Kidney epithelial cell (primary cell): Measurements from ENCODE around the gene ZNF524. TPM values are rescaled to one million over a fixed set of nuclear protein-coding genes. Genes with fewer than 3 reads are reported as not detected.

ENCODE experiments used
- DNase-seq: peaks from one replicate; pipeline ENCODE4 v3.0.0-alpha.2; 2010; ENCODE audit warnings: low read depth
- H3K27me3 ChIP-seq: 2 replicates; pipeline ENCODE4 v1.6.0; 2011; ENCODE audit warnings: low read length; ENCODE audit not compliant: control insufficient read depth, insufficient read depth
- H3K36me3 ChIP-seq: 2 replicates; pipeline ENCODE4 v1.5.1; 2011; ENCODE audit warnings: low read length; ENCODE audit not compliant: control insufficient read depth, insufficient read depth
- H3K4me3 ChIP-seq: 2 replicates; pipeline ENCODE4 v1.5.1; 2011; ENCODE audit warnings: low read depth, mild to moderate bottlenecking, control low read depth, low read length
- total RNA-seq: library from RNA; depleted of rRNA; stranded (reverse); fragments of >200 nt; gene quantifications from 2 replicates; pipeline ENCODE4 v1.2.3, GENCODE V29; 2015
- TF ChIP-seq, protein P1 (sequence below): IDR thresholded peaks from 2 replicates; pipeline ENCODE4 v1.5.1; 2011; ENCODE audit warnings: mild to moderate bottlenecking, moderate library complexity, low read length, control low read depth, inconsistent platforms; ENCODE audit not compliant: insufficient read depth, poor library complexity, severe bottlenecking

The ZNF524 gene
- total RNA-seq, 1 donor from 2014 or later, result 32.7 TPM

DNA sequence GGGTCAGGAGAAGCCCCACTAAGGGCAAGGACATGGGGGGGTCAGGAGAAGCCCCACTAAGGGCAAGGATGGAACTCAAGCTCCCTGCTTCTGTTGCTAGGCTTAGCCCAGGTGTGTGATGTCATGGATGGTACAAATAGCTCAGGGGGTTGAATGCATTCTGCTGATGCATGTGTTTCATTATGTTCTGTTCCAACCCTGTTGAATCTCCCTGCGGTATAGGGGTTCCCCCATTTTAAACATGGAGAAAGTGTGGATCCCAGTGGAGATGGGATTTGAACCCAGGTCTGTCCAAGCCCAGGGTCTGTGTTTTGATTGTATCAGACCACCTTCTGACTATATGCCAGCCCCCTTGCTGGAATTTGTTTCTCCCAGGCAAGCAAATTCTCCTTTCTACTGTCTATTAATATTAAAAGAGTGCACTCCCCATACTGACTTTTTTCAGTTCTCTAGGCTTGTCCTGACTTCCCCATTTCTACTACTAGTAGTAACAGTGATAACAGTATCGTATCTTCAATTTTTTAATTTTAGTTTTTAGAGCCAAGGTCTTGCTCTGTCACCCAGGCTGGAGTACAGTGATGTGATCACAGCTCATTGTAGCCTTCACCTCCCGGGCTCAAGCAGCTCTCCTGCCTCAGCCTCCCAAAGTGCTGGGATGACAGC, 12.0 kb downstream of the ZNF524 start:
- peaks cover 2% of the 10 kb centered on the region for H3K36me3 ChIP-seq
- H3K27me3 ChIP-seq, result no peaks in the 10 kb centered on the region
- no peak for DNase-seq
- H3K4me3 ChIP-seq, result no peak overlapping the region
- TF ChIP-seq, protein P1, sequence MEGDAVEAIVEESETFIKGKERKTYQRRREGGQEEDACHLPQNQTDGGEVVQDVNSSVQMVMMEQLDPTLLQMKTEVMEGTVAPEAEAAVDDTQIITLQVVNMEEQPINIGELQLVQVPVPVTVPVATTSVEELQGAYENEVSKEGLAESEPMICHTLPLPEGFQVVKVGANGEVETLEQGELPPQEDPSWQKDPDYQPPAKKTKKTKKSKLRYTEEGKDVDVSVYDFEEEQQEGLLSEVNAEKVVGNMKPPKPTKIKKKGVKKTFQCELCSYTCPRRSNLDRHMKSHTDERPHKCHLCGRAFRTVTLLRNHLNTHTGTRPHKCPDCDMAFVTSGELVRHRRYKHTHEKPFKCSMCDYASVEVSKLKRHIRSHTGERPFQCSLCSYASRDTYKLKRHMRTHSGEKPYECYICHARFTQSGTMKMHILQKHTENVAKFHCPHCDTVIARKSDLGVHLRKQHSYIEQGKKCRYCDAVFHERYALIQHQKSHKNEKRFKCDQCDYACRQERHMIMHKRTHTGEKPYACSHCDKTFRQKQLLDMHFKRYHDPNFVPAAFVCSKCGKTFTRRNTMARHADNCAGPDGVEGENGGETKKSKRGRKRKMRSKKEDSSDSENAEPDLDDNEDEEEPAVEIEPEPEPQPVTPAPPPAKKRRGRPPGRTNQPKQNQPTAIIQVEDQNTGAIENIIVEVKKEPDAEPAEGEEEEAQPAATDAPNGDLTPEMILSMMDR, result no peak

DNA sequence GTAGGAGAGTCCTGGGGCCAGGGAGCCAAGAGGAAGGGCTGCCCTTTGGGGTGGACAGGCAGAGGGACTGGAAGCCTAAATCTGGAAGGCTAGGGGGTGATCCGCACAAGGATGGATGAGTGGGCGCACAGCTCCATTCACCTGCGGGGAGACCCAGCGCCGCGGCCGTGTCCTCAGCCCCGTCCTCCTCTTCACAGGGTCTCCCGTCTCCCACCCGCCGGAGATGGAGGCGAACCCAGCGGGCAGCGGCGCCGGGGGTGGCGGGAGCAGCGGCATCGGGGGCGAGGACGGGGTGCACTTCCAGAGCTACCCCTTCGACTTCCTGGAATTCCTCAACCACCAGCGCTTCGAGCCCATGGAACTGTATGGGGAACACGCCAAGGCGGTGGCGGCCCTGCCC, 13.3 kb downstream of the ZNF524 start:
- Histone ChIP-seq H3K27me3 (no peaks in the 10 kb centered on the region), H3K36me3 (peaks cover 3% of the 10 kb centered on the region), H3K4me3 (no peak overlapping the region)
- TF ChIP-seq, protein P1, result no peak
- no peak for DNase-seq

DNA sequence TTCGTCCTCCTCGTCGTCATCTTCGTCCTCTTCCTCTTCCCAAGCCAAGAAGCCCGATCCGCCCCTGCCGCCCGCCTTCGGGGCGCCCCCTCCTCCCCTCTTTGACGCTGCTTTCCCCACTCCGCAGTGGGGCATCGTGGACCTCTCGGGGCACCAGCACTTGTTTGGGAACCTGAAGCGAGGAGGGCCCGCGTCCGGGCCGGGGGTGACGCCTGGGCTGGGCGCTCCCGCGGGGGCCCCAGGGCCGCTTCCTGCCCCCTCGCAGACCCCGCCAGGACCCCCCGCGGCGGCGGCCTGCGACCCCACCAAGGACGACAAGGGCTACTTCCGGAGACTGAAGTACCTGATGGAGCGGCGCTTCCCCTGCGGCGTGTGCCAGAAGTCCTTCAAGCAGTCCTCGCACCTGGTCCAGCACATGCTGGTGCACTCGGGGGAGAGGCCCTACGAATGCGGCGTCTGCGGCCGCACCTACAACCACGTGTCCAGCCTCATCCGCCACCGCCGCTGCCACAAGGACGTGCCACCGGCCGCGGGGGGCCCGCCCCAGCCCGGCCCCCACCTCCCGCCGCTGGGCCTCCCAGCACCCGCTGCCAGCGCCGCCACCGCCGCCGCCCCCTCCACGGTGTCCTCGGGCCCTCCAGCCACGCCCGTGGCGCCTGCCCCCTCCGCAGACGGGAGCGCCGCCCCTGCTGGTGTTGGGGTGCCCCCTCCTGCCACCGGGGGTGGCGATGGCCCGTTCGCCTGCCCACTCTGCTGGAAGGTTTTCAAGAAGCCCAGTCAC, 14.0 kb downstream of the ZNF524 start:
- no peak for DNase-seq
- peaks cover 3% of the 10 kb centered on the region for H3K36me3 ChIP-seq
- no peak overlapping the region for H3K4me3 ChIP-seq
- TF ChIP-seq, protein P1, result no peak
- H3K27me3 ChIP-seq, result no peaks in the 10 kb centered on the region

DNA sequence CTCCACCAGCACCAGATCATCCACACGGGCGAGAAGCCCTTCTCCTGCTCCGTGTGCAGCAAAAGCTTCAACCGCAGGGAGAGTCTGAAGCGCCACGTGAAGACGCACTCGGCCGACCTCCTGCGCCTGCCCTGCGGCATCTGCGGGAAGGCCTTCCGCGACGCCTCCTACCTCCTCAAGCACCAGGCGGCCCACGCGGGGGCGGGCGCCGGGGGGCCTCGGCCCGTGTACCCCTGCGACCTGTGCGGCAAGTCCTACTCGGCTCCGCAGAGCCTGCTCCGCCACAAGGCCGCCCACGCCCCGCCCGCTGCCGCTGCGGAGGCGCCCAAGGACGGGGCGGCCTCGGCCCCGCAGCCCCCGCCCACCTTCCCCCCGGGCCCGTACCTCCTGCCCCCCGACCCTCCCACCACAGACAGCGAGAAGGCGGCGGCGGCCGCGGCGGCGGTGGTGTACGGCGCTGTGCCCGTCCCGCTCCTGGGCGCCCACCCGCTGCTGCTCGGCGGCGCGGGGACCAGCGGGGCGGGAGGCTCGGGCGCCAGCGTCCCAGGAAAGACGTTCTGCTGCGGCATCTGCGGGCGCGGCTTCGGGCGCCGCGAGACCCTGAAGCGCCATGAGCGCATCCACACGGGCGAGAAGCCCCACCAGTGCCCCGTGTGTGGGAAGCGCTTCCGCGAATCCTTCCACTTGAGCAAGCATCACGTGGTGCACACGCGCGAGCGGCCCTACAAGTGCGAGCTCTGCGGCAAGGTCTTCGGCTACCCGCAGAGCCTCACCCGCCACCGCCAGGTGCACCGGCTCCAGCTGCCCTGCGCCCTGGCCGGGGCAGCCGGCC, 14.8 kb downstream of the ZNF524 start:
- TF ChIP-seq, protein P1, result no peak
- DNase-seq, result no peak
- H3K27me3 ChIP-seq, result no peaks in the 10 kb centered on the region
- peaks cover 3% of the 10 kb centered on the region for H3K36me3 ChIP-seq
- H3K4me3 ChIP-seq, result no peak overlapping the region

DNA sequence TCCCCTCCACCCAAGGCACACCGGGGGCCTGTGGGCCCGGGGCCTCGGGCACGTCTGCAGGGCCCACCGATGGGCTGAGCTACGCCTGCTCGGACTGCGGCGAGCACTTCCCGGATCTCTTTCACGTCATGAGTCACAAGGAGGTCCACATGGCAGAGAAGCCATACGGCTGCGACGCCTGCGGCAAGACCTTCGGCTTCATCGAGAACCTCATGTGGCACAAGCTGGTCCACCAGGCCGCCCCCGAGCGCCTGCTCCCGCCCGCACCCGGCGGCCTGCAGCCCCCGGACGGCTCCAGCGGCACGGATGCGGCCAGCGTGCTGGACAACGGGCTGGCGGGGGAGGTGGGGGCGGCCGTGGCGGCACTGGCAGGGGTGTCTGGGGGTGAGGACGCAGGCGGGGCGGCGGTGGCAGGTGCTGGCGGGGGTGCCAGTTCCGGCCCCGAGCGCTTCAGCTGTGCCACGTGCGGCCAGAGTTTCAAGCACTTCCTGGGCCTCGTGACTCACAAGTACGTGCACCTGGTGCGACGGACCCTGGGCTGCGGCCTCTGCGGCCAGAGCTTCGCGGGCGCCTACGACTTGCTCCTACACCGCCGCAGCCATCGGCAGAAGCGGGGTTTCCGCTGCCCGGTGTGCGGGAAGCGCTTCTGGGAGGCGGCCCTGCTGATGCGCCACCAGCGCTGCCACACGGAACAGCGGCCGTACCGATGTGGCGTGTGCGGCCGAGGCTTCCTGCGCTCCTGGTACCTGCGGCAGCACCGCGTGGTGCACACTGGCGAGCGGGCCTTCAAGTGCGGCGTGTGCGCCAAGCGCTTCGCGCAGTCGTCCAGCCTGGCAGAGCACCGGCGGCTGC, 15.7 kb downstream of the ZNF524 start:
- no peaks in the 10 kb centered on the region for H3K27me3 ChIP-seq
- no peak for DNase-seq
- TF ChIP-seq, protein P1, result no peak
- no peak overlapping the region for H3K4me3 ChIP-seq
- peaks cover 3% of the 10 kb centered on the region for H3K36me3 ChIP-seq
